Left forelimb (tissue), 1 donor: ENCODE measurements around the gene KNG1.
"Not testable (repeated sequence)": the region's sequence is repeated elsewhere in the genome, so short reads cannot be mapped to it uniquely, and the experiment has no call there.

Experiments
- DNase-seq: peaks from one replicate; pipeline ENCODE4 v3.0.0-alpha.2; 2018; ENCODE audit warnings: low spot score

Gene KNG1

DNA sequence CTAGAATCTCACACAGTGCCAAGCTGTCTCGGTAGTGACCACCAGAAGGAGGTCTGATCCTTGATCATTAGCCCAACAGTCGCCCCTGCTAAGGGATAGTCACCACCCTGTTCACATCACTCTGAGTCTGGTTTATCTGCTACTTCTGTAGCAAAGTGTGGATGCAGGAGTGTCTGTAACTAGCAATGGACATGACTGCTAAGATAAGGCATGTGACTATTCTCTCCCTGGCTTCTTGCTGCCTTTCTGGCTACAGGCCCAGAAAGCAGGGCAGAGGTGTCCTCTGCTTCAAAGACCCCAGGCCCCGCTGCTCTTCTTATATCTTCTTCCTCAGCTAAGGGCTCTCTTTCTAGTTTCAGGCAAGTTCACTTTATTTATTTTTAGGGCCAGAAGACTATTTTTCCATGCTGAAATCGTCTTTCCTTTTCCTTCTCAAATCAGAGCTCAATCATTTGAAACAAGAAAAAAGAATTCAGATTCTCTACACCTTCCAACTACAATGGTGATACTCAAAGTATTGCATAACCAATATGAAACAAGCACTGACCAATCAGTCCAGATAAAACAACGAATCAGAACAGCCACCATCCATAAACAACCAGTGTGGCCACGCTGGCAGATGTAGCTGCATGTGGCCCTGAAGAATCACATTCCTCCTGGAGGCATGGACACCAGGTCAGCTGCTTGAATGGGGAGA, 8.0 kb upstream of the KNG1 start:
- DNase-seq = no peak

- not testable (repeated sequence) for DNase-seq
Measured at GRCh38 chr3:186710694-186711093, 6.5 kb upstream of the KNG1 start.

DNA sequence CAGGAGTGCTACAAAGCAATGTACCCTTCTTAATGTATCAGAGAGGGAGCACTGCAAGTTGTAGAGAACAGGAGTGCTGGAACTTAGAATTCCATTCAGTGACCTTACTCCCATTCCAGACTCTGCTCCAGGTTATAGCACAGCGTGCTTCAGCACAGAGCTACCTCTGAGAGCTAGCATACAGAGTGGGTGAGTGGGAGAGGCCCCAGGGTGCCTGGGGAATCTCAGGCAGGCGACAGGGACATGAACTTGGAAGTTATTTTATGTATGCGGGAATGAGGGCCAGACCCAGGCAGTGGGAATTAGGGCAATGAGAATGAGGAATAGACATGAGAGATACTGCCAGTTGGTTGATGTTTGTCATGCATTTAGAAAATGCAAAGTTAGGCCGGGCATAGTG, 3.7 kb upstream of the KNG1 start:
- no peak for DNase-seq

GRCh38 chr3:186719945-186720739, 3.0 kb downstream of the KNG1 start:
- no peak for DNase-seq

GRCh38 chr3:186722457-186722856, 5.3 kb downstream of the KNG1 start:
- no peak for DNase-seq

DNA sequence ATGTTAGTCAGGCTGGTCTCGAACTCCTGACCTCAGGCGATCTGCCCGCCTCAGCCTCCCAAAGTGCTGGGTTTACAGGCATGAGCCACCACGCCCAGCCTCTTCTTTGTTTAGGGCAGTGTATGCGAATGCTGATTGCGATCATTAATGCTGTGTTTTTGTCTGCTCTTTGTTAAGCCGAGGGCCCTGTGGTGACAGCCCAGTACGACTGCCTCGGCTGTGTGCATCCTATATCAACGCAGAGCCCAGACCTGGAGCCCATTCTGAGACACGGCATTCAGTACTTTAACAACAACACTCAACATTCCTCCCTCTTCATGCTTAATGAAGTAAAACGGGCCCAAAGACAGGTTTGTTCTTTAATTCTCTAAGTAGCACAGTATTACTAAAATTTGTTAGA, 7.8 kb downstream of the KNG1 start:
- DNase-seq = no peak

- DNase-seq = no peak
Measured at GRCh38 chr3:186732169-186732766, 15.1 kb downstream of the KNG1 start.

- DNase-seq = no peak
Measured at GRCh38 chr3:186742618-186743380, 25.6 kb downstream of the KNG1 start.

DNA sequence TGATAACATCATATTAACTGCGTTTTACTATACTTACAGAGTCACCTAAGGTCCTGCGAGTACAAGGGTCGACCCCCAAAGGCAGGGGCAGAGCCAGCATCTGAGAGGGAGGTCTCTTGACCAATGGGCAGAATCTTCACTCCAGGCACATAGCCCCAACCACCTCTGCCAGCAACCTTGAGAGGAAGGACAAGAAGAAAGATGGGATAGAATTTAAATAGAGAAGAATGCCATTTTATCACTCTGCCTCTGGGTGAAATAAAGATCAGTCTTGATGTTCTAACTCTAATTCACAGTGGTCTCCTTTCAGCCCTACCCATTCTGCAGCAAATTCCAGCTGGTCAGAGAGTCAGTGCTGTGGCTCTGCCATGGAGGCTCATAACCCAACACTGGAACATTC, 26.5 kb downstream of the KNG1 start:
- DNase-seq = no peak

GRCh38 chr3:186746008-186746407, 28.8 kb downstream of the KNG1 start:
- no peak for DNase-seq

DNA sequence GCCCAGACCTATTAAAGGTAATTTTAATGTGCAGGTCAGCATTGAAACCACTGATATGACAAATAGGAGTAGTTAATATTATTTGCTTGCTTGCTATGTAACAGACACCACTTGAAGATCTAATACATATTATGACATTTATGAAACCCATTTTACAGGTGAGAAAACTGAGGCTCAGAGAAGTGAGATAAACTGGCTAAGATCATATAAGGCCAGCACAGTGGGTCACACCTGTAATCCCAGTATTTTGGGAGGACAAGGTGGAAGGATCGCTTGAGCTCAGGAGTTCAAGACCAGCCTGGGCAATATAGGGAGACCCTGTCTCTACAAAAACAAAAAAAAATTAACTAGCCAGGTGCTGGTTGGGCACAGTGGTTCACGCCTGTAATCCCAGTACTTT, 33.2 kb downstream of the KNG1 start:
- no peak for DNase-seq

GRCh38 chr3:186751480-186751879, 34.3 kb downstream of the KNG1 start:
- no peak for DNase-seq

- no peak for DNase-seq
Measured at GRCh38 chr3:186754006-186754405, 36.8 kb downstream of the KNG1 start.

- DNase-seq = no peak
Measured at GRCh38 chr3:186754871-186755270, 37.7 kb downstream of the KNG1 start.

- no peak for DNase-seq
Measured at GRCh38 chr3:186757214-186757613, 40.1 kb downstream of the KNG1 start.

GRCh38 chr3:186757686-186758220, 40.6 kb downstream of the KNG1 start:
- DNase-seq = no peak

- DNase-seq = no peak
Measured at GRCh38 chr3:186759231-186759930, 42.2 kb downstream of the KNG1 start.

DNA sequence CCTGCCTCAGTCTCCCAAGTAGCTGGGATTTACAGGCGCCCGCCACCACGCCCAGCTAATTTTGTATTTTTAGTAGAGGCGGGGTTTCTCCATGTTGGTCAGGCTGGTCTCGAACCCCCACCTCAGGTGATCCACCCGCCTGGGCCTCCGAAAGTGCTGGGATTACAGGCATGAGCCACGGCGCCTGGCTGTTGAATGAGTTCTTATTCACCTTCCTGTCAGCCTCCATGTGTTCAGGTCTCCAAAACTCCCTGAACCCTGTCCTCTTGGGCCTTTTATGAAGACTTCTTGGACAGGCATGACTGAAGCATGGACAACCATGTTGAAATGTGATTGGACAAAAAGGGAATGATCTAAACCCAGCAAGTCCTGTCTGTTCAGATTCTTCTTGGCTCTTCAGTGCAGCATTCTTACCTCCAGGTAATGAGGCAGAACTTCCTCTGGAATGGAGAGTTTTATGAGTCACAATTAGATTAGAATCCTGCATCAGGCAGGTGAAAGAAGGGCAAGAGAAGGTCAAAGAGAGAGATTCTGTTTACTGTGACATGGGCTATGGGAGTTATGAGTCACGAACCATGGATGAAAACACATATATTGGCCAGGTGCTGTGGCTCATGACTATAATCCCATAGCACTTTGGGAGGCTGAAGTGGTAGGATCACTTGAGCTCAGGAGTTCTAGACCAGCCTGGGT, 43.1 kb downstream of the KNG1 start:
- no peak for DNase-seq

DNA sequence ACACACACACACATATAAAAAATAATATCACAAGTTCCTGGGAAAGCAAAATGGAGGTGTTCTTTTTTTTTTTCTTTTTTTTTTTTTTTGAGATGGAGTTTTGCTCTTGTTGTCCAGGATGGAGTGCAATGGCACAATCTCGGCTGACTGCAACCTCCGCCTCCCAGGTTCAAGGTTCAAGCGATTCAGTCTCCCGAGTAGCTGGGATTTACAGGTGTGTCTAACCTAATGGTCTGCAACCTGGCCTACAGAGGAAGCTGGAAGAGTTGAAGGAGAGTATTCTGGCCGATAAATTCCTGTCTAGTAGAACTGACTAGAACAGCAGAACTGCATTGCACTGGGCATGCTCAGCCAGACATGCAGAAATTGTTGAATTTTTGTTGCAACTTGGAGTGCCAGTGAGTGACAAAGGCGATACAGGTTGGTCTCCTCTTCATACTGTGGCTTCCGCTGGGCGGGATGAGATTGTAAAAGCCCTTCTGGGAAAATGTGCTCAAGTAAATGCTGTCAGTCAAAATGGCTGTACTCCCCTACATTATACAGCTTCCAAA, 43.8 kb downstream of the KNG1 start:
- DNase-seq = no peak

DNA sequence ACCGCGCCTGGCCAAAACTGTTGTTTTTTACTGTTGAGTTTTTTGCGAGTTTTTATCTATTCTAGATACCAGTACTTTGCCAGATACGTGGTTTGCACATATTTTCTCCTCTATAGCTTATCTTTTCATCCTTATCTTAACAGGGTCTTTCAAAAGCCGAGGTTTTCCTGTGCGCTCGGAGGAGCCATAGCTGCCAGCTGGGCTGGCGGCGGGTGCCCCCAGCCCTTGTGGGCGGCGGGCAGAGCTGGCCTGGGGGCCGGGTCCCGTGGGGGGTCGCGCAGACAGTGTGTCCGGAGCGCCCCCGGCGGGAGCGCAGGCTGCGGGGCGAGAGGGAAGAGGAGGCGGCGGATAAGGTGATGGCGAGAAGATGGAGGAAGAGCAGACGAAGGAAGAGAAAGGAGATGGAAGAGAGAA, 55.1 kb downstream of the KNG1 start:
- DNase-seq = no peak
